Osteocyte (in vitro differentiated cells): ENCODE results near the gene KAT7. TPM values are rescaled to one million over a fixed set of nuclear protein-coding genes. Genes with fewer than 3 reads are reported as not detected.

ENCODE experiments used
- DNase-seq: peaks from one replicate; pipeline ENCODE4 v3.0.0; 2021; ENCODE audit warnings: mixed read lengths; ENCODE audit not compliant: unreplicated experiment; ENCODE audit errors: extremely low spot score
- H3K27ac Mint-ChIP-seq: one replicate; pipeline ENCODE4 v1.8.0; 2021; ENCODE audit warnings: mild to moderate bottlenecking, mixed read lengths; ENCODE audit not compliant: unreplicated experiment
- H3K27me3 Mint-ChIP-seq: one replicate; pipeline ENCODE4 v1.8.0; 2021; ENCODE audit warnings: mixed read lengths; ENCODE audit not compliant: unreplicated experiment
- H3K36me3 Mint-ChIP-seq: one replicate; pipeline ENCODE4 v1.8.0; 2021; ENCODE audit warnings: mixed read lengths; ENCODE audit not compliant: unreplicated experiment
- H3K4me1 Mint-ChIP-seq: one replicate; pipeline ENCODE4 v1.8.0; 2021; ENCODE audit warnings: mixed read lengths; ENCODE audit not compliant: unreplicated experiment
- H3K4me3 Mint-ChIP-seq: one replicate; pipeline ENCODE4 v1.8.0; 2021; ENCODE audit warnings: mild to moderate bottlenecking, moderate library complexity, mixed read lengths; ENCODE audit not compliant: unreplicated experiment
- H3K9me3 Mint-ChIP-seq: one replicate; pipeline ENCODE4 v1.8.0; 2021; ENCODE audit warnings: mixed read lengths; ENCODE audit not compliant: unreplicated experiment
- total RNA-seq: library from RNA; stranded (reverse); gene quantifications from 2 replicates; pipeline ENCODE4 v1.2.1, GENCODE V29; 2021
- TF ChIP-seq, protein P1 (sequence below): fragments of 200-600 bp; sonication (generic); IDR thresholded peaks from 2 replicates; pipeline ENCODE4 v1.5.0; 2021; ENCODE audit warnings: antibody characterized with exemption, mild to moderate bottlenecking, moderate library complexity

KAT7 gene
- total RNA-seq, 1 donor from 2014 or later: 50.5 TPM

GRCh38 chr17:49873466-49873865 is 85.0 kb downstream of the KAT7 start:
- Mint-ChIP-seq H3K4me3 (no peak overlapping the region), H3K27ac (no peak overlapping the region), H3K4me1 (no peaks in the 10 kb centered on the region), H3K36me3 (no peaks in the 10 kb centered on the region), H3K27me3 (peaks cover 38% of the 10 kb centered on the region), H3K9me3 (no peaks in the 10 kb centered on the region)
- TF ChIP-seq, protein P1, sequence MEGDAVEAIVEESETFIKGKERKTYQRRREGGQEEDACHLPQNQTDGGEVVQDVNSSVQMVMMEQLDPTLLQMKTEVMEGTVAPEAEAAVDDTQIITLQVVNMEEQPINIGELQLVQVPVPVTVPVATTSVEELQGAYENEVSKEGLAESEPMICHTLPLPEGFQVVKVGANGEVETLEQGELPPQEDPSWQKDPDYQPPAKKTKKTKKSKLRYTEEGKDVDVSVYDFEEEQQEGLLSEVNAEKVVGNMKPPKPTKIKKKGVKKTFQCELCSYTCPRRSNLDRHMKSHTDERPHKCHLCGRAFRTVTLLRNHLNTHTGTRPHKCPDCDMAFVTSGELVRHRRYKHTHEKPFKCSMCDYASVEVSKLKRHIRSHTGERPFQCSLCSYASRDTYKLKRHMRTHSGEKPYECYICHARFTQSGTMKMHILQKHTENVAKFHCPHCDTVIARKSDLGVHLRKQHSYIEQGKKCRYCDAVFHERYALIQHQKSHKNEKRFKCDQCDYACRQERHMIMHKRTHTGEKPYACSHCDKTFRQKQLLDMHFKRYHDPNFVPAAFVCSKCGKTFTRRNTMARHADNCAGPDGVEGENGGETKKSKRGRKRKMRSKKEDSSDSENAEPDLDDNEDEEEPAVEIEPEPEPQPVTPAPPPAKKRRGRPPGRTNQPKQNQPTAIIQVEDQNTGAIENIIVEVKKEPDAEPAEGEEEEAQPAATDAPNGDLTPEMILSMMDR: no peak
- DNase-seq: no peak

- peaks cover 35% of the 10 kb centered on the region for H3K27me3 Mint-ChIP-seq
- no peak overlapping the region for H3K4me3 Mint-ChIP-seq
- H3K36me3 Mint-ChIP-seq: no peaks in the 10 kb centered on the region
- H3K27ac Mint-ChIP-seq: no peak overlapping the region
- no peaks in the 10 kb centered on the region for H3K9me3 Mint-ChIP-seq
- no peaks in the 10 kb centered on the region for H3K4me1 Mint-ChIP-seq
- DNase-seq: no peak
- TF ChIP-seq, protein P1: no peak
Measured at GRCh38 chr17:49873926-49874325, 85.4 kb downstream of the KAT7 start.

DNA sequence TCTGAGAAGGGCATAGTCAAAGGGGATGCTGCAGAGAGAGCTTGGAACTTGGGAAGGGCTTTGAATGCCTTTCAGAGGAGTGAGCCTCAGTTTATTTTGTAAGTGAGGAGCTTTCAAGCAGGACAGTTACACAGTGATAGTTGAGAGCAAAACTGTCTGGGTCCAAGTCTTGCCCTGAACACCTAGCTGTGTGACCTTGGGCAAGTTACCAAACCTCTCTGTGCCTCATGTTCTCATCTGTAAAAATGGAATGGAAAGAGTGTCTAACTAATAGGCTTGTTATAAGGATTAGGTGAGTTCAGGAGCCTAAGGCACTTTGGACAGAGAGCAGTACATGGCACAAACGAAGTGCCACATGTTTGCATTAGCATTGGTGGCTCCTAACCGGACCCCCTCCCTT is 86.4 kb downstream of the KAT7 start:
- Mint-ChIP-seq H3K4me1 (no peaks in the 10 kb centered on the region), H3K27me3 (peaks cover 43% of the 10 kb centered on the region), H3K36me3 (no peaks in the 10 kb centered on the region), H3K4me3 (no peak overlapping the region), H3K27ac (no peak overlapping the region), H3K9me3 (no peaks in the 10 kb centered on the region)
- no peak for DNase-seq
- TF ChIP-seq, protein P1: no peak

GRCh38 chr17:49875685-49876084 is 87.2 kb downstream of the KAT7 start:
- H3K9me3 Mint-ChIP-seq: no peaks in the 10 kb centered on the region
- H3K4me1 Mint-ChIP-seq: peaks cover 4% of the 10 kb centered on the region
- DNase-seq: no peak
- H3K4me3 Mint-ChIP-seq: no peak overlapping the region
- H3K27me3 Mint-ChIP-seq: peaks cover 50% of the 10 kb centered on the region
- no peaks in the 10 kb centered on the region for H3K36me3 Mint-ChIP-seq
- no peak overlapping the region for H3K27ac Mint-ChIP-seq
- TF ChIP-seq, protein P1: no peak

- no peaks in the 10 kb centered on the region for H3K9me3 Mint-ChIP-seq
- no peak for DNase-seq
- no peaks in the 10 kb centered on the region for H3K36me3 Mint-ChIP-seq
- H3K4me1 Mint-ChIP-seq: peaks cover 4% of the 10 kb centered on the region
- peaks cover 73% of the 10 kb centered on the region for H3K27me3 Mint-ChIP-seq
- TF ChIP-seq, protein P1: no peak
- no peak overlapping the region for H3K27ac Mint-ChIP-seq
- H3K4me3 Mint-ChIP-seq: no peak overlapping the region
Measured at GRCh38 chr17:49878931-49879904, 90.7 kb downstream of the KAT7 start.
